HG03060 (cell line): ENCODE measurements around the gene DHRS2.

Source experiments
- ATAC-seq: cut with Tn5 transposase; IDR thresholded peaks from one replicate; pipeline ENCODE4 v1.9.1; 2021; ENCODE audit warnings: low read depth, moderate number of reproducible peaks; ENCODE audit not compliant: unreplicated experiment

The DHRS2 gene

DNA sequence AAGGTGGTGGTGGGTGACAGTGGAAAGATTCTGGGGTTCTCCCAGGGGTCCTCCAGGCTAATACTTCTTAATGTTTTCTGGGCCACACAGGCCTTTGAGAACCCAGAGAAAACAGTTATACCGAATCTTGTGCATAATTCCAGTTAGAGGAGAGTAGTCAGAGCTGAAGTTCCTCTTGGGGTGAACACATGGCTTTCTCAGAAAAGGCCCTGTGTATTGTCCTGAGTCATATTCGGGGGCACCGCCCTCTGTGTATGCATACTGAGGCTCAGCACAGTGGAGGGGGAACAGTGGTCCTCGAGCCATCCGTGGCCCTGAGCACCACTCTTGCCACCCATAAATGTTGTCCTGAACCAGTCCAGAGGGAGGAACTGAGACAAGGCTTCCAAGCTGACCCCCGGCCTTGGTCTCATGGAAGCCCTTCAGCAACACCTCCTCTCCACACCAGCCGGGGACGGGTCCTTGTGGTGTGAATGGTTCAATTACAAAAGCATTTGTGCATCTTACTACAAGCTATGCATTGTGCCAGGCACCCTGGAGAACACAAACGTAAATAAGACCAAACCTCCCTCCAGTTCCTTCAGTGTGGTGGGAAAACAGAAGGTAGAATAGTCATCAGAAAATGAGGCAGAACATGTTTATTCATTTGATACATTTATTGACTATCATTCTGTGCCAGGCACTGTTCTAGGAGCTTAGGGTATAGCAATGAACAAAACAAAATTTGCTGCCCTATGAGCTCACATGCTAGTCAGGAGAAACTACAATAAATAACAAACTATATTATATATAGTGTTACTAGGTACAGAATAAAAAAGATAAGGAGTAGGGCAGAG is 9.9 kb downstream of the DHRS2 start:
- ATAC-seq: no peak

DNA sequence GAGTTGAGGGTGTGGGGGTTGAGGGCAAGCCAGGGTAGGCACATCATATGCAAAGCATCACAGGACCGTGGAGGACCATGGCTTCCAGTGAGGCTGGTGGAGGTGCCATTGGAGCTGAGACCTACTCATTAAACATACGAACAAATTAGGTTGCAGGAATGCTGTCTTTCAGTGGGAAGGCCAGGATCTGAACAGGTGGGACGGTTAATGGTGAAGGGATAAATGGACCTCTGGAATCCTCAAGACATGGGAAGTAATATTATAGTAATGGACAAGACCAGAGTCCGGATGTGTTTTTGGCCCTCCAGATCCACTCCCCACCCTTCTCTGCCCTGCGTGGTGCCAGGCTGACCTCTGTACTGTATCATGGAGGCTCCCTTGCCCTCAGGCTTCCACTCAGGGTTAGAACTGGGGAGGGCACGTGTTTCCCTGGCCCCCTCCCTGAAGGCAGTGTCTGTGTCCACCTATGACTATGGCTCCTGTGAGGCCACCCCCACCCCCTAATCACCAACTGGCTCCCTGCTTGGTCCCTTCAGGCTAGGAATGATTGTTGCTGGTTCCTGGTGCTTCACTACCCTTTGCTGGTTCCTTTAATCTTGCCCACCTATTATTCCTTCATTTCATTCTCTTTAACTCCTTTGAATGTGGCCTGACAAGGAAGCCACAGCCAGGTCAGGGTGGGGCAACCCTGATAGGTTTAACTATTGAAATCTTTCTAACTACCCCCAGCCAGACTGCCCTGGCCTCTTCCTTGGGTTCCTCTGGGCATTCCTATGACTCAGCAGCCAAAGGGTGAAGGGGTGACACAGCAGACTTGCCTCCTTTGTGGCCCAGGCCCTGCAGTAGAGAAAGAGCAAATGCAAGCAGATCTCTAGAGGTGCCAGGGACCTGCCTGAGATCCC is 10.7 kb downstream of the DHRS2 start:
- ATAC-seq: no peak

DNA sequence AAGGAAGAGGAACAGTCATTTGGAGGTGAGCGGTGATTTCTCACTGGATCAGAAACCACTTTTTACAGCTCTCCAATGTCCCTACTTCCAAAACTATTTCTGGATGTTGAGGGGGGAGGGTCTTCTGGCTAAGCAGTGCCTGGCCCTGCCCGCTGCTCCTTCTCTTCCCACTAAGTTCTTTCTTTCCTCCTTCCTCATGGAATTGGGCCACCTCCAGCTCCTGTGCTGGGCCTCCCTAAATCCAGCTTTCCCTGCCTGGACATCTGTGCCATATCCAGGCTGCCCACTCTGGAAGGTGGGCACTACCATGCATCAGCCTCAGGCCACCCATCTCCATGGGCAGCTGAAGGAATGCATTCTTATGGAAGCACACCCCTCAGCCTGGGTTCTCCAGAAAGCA is 11.5 kb downstream of the DHRS2 start:
- no peak for ATAC-seq

DNA sequence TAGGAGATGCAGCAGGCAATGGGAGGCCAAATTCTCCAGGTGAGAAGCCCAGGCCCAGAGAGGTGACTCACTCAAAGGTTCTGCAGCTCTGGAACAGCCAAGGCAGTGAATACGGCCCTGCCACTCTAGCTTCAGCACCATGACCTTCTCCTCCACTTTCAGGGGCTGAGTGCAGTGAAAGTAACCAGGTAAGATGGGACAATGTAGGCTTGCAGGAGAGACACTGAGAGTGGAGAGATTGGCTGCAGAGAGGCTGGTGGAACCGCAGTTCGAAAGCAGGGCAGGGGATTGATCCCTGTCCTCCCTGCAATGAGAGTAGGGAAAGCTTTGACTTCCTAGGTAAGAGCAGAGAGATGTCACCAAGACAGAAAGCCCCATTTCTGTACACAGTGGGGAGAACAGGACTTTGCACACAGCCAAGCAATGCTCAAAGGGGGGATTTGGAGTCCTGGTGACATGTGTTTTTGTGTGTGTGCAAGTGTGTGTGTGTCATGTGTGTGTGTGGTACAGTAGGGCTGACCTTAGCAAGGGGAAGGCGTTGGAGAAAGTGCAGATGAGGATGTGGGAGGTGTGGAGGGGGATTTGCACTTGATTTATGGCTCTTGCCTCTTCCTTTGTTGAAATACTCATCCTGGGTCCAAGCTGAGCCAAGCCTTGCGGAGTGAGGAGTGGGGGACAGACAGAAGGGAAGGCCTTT is 12.7 kb downstream of the DHRS2 start:
- ATAC-seq: no peak

DNA sequence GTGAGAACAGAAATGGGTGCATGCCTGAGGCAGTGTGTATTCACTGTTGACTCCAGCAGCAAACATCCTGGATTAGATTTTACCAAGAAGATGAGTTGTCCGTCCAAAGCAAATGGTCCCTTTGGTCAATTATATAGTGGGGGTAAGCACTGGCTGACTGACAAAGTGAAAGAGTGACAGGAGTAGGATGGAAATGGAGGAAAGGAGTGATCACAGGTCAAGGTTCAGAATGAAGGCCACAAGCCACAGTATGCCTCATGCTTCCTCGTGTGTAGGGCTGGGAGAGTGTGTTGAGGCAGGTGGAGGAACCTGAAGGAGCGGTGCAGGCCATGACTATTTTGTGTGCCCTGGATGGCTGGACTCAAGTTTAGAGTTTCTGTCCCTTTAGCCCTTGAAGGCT is 14.3 kb downstream of the DHRS2 start:
- ATAC-seq: no peak

DNA sequence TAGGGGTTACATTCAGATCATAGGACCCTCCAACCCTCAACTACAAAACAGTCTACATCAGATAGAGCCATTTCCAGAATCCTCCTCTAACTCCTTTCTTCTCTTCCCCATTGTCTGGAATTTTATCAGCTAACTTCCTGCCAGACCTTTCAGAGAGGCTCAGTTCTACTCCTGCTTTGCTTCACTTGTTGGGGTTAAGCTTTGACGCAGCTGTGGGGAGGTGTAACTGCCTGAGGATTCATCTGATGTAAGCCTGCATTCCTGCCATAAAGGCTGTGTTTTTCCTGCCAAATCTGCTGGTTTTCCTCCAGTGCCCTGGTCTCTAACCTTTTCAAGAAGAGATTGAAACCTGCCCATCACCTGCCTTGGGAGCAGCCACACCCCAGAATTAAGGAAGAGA is 16.9 kb downstream of the DHRS2 start:
- ATAC-seq: no peak

DNA sequence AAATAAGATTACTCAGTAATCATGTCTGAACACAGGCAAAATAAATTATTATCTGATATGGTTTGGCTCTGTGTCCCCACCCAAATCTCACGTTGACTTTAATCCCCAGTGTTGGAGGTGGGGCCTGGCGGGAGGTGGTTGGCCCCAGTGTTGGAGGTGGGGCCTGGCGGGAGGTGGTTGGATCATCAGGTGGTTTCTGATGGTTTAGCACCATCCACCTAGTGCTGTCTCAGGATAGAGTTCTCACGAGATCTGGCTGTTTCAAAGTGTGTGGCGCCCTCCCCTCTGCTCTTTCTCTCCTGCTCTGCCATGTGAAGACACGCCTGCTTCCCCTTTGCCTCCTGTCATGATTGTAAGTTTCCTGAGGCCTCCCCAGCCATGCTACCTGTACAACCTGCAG is 18.1 kb downstream of the DHRS2 start:
- no peak for ATAC-seq

DNA sequence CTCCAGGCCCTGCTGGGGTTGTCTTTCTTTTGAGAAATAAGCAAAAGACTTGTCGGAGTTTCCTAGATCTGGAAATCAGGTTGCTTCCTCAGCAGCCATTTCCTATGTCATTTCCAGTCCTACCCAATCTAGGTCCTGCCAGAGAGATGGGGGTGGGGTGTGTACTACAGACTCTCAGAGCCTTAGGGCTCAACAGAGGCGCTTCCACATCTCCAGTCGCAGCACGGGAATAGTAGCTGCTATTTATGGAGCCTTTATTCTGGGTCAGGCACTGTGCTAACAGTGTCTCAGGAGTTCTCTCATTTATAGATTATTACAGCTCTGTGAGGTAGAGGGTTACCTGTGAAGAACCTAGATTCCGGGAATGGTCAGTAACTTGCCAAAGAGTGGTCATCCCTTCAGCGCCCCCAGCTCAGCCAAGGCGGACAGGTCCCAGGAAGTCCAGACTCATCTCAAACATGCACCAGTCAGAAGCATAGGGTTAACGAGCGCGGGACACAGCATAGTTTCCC is 21.9 kb downstream of the DHRS2 start:
- ATAC-seq: no peak

DNA sequence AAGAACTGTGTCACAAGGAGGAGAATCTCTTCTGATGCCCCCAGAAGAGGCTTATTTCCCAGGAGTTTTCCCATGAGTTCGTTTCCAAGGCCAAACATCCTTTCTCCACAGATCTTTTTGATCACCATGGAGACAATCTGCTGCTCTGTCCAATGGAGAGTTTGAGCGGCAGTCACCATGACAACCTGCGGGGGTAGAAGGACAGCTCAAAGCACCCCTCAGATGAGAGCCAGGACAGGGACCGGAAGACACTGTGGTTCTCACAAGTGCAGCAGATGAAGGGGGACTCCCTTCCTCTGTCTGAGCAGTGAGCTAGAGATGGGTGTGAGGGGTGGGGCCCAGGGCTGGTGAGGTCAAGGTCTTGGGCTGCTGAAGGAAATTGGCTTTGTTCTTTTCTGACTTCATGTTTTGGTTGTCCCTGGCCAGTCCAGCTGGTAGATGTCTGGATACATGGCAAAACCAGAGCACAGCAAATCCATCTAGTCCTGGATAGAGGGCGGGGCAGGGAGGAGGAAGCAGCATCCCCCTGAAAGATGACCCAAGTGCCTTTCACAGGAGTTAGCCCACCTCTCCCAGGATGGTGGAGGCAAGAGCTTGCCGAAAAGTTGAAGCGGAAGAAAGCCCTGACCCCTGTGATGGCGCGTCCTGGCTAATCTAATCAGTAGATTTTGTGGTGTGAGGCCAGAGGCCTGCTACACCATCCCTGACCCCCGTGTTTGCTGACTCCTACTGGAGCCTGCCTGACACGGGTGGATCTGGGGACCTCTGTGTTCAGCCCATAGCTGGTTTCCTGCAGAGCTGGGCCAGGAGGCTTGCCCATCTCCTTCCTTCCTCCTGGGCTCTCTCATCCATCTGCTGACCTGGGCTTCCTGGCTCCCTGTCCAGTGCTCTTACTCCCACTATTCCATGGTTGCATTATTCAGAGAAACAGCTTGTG is 24.4 kb downstream of the DHRS2 start:
- ATAC-seq: no peak

DNA sequence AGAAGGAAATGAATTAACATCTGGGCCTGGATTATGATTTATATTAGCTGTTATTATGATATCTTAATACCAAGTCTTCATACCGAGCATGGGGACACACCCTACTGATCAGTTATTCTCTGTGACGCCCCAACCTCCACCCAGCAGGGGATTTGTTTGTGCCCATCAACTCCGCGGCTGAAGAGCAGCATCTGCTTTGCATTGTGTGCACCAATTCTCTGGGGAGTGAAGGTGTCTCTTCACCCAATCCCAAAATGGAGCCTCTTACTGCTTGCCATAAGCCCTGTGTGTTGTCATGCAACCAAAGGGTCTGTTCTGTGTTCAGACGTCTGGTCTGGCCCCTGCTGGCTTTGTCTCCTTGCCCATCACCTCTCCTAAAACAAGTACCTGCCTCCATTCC is 25.4 kb downstream of the DHRS2 start:
- no peak for ATAC-seq

DNA sequence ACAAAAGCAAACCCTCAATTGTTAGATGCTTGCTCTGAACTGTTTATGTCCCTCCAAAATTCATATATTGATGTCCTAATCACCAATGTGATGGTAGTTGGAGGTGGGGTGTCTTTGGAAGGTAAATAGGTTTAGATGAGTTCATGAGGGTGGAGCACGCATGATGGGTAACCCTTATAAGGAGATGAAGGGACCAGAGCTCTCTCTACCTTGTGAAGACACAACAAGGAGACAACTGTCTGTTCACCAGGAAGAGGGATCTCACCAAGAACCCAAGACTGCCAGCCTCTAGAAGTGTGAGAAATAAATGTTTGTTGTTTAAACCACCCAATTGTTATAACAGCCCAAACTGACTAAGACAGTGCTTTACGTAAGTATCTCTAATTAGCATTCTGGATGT is 27.0 kb downstream of the DHRS2 start:
- no peak for ATAC-seq

DNA sequence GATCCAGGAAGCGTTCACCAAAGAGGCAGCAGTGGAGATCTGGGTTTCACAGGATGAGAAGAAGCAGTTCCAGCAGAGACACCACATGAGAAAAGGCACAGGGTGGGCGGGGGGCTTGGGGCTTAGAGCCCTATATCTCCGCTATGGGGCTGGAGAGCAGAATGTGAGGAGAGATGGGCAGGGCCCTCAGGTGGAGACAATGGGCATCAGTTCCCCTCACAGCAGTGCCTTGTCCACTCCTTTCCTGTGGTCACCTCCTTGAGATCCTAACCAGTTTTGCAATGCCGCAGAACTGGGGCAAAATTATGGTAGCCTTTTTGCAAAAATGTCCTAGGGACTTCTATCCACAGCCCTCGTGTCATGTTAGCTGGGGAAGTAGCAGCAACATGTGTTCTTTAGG is 27.5 kb downstream of the DHRS2 start:
- ATAC-seq: no peak

DNA sequence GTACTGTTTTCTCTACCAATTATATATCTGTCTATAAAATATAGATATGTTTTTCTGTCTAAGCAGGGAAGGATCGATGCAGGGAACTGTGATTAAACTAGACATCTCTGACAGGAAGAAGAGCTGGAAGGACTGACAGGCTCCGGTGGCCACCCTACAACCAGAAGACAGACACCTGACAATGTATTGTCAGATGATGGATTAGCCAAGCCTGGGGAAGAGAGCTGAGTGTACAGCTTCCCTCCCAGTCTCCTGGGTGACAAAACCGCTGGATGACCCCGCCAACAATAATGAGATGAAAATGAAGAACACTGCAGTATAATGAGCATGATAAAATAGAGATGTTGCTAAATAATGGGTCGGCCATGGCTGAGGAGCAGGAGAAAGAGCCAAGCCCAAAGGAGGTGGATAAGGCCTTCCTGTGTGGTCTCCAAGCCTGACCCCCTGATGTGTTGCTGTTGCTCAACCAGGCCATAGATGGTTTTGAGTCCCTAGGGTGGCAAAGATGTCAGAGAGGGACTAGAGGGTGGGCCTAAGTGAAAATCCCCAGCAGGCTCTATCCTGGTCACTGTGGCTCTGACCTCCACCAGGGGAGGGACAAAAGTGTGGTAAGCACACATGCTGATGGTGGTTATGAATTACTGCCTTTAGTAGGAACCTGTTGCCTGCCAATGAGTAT is 28.2 kb downstream of the DHRS2 start:
- no peak for ATAC-seq

DNA sequence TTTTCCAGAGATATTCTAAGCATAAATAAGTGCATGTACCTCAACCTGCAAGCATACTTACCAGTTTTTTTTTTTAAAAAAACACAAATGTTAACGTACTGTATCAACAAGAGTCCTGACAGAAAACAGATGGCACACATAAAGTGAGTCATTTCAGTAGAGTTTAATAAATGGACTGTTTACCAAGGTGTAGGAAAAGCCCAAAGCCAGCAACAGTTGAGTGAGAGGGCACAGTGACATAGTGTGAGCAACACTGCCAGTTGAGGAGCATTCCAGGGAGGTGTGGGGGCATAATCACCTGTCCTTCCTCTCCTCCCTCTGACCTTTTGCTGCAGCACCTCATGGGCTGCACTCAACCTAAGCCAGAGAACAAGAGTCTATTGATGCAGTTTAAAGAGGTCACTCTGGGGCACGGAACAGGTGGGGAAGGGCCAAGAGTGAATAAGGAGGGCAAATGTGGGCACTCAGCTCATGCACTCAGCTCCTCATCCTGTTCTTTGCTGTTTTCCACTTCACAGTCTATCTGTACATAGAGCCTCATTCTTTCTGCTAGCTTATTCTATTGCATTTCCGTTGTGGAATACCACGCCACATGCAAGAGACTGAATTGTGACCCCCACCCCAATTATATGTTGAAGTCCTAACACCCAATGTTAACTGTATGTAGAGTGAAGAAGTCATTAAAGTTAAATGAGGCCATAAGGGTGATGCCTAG is 29.3 kb downstream of the DHRS2 start:
- no peak for ATAC-seq

DNA sequence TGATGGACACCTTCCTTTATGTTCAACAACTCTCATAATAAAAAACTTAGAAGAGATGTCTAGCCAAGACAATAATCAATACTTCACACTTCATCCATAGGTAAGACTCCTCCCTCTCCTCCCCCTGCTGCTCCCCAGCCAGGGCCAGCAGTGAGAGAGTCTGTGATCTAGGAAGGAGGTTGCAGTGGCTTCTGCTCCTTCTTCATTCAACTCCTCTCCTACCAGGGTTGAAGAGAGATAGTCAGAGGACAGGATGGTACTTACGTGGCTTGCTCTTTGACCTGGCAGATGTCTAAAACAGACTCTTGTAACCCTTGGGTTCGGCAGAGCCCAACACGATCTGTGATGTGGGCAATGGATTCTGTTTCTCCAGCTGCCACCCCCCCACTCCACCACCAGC is 31.0 kb downstream of the DHRS2 start:
- ATAC-seq: no peak

DNA sequence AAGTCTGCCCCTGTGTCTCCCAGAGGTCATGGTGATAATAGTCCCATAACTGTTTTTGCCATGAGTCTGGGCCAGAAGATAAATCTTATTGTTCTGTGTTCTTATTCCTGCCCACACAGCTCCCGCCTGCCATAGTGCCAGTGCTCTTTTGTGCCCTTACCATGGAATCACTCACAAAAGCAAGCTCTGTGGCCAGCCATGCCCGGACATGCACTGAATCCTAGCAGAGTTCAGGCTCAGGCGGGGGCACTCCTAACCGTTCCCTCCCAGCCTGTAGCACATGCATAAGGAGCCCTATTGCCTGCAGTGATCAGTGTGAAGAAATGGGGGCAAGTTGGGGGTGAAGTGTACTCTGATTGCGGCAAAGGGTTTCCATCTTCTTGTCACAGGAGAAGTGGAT is 33.3 kb downstream of the DHRS2 start:
- no peak for ATAC-seq

DNA sequence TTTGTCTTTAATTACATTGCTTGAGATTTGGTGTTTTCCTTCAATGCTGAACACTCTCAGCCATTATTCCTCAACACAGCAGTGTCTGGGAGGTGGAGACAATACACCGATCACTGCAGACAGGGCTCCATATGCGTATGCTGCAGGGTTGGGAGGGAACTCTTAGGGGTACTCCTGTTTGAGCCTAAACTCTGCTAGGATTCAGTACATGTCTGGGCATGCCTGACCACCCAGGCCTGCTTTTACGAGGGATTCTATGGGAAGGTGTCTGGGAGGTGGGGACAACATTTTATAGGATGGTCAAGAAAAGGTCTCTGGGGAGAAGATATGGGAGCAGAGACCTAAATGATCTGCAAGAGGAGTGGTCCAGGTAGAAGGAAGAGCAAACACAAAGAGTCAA is 34.3 kb downstream of the DHRS2 start:
- ATAC-seq: no peak

DNA sequence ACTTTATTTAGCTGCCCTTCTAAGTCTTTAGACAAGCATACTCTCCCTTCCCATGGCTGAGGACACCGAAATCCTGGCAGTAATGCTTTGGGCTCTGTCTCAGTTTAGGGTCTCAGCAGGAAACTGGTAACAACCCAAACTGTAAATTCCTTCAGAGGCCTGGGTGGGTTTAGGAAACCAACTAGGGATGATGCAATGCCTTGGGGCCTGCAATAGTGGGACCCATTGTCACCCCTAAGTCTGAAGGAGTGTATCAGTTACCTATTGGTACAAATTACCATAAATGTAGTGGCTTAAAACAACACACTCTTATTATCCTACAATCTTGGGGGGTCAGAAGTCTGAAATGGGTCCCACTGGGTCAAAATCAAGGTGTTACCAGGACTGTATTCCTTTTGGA is 36.0 kb downstream of the DHRS2 start:
- ATAC-seq: no peak

DNA sequence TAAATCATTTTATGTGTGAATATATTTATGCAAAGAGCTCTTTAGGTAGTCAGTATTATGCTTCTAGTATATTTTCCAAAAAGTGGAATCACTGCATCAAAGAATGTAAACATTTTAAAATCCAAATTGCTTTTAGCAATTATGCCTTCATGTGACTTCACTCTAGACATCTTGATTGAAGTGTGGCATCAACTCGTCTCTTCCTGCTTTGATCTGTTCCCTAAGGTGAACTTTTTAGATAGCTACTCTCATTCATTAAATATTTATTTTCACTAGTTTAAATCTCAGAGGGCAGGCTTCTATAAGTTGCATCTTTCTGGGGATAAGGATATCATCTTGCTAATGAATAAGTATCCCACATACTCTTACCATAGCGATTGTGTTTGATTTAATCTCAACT is 39.2 kb downstream of the DHRS2 start:
- no peak for ATAC-seq
